Inflammatory macrophage treated with lipopolysaccharide for 4 hours (primary cell): ENCODE results near the gene CFI.

Source experiments
- DNase-seq: peaks from one replicate; pipeline ENCODE4 v3.0.0-alpha.2; 2020

The CFI gene

GRCh38 chr4:109801895-109802319 is at the start of gene CFI:
TSS of gene CFI (minus strand) at chr4:109801999. CDS start at chr4:109801971, 28 bp downstream.
- peak; percentile 15 for DNase-seq

GRCh38 chr4:109850601-109851000 is 48.8 kb upstream of the CFI start:
- DNase-seq, result no peak

DNA sequence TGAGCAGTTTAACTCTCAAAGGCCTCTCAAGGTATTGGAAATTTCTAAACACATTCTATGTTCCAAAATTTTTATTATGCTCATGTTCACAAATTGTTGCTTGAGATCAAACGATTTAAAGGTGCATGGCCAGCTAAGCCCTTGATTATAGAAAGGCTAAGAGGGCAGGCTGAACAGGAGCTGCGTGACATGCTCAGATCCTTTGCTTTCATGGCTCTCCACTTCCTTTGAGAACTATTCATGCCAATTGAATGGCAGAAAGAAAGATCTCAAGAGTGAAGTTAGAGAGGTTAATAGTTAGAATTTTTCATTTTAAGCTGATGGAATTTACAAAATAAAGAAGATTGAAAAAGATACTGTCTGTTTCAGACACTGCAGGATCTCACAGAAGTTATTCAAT is 46.7 kb upstream of the CFI start:
- no peak for DNase-seq

GRCh38 chr4:109847896-109848442 is 46.2 kb upstream of the CFI start, which contains the start of gene LRIT3:
TSS of gene LRIT3 (plus strand) at chr4:109848107. CDS start at chr4:109848202, 95 bp downstream.
- no peak for DNase-seq

GRCh38 chr4:109846395-109847098 is 44.7 kb upstream of the CFI start:
- no peak for DNase-seq

DNA sequence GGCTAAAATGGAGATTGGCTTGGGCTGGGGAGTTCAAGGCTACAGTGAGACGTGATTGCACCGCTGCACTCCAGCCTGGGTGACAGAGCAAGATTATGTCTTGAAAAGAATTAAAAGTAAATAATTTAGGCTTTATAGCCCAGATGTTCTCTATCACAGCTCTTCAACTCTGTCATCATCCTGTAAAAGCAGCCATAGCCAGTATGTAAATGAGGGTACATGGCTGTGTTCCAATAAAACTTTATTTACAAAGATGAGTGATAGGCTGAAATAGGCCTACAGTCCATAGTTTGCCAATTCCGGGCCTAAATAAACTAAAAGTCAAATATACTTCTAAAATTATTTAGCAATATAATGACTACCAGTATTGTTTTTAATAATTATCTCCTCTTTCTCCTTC is 35.2 kb upstream of the CFI start:
- DNase-seq, result no peak

DNA sequence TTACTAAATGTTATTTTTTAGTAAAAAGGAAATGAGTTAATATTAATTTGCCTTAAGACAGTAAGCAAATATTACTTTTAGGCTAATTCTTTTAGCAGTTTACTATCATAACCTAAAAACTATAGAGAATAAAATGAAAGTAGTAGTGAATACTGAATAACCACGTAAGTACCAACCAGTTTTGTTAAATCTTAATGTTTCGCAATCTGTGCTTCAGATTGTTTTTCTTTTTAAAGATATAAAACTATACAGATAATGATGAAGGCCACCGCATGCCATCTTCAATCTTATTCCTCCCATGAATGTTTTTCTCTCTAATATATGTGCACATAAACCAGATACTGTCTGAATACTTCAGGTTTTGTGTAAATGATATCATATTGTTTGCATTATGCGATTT is 32.0 kb upstream of the CFI start:
- DNase-seq, result no peak

- no peak for DNase-seq
These were observed 25.9 kb upstream of the CFI start, which contains the start of gene RRH for GRCh38 chr4:109827672-109828071. TSS of gene RRH (plus strand) at chr4:109827972. CDS start at chr4:109828028, 56 bp downstream.

DNA sequence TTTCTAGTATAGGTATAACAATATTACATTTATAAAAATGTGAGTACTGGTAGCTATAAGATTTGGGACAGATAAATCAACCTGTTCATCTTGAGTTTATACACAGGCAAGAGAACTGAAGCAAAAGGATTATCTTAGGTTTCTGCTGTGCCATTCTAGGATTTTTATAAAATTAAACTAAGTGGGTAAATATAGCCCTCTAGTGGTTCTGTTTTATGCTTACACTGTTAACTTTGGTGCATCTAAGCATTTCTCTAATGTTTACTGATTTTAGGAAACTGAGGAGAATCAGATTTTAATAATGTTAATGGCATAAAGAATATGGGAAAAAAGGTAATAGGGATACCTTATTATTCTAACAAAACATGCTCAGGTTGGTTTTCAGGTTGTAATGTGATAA is 24.9 kb upstream of the CFI start:
- peak; percentile 47 for DNase-seq

DNA sequence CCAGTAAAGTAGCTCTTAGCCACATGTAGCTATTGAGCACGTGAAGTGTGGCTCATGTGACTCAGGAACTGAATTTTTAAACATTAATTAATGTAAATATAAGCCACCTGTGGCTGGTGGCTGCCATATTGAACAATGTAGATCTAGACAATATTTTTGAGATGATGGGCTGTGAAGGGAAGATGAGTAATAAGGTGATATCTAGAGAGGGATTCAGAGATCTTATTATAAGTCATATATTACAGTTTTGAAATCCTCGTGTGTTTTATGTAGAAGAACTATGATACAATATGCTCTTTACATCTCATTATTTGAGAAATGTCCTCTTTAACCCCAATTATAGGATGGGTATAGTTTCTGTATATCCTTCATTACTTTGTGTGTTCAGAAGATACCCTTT is 19.4 kb upstream of the CFI start:
- no peak for DNase-seq

DNA sequence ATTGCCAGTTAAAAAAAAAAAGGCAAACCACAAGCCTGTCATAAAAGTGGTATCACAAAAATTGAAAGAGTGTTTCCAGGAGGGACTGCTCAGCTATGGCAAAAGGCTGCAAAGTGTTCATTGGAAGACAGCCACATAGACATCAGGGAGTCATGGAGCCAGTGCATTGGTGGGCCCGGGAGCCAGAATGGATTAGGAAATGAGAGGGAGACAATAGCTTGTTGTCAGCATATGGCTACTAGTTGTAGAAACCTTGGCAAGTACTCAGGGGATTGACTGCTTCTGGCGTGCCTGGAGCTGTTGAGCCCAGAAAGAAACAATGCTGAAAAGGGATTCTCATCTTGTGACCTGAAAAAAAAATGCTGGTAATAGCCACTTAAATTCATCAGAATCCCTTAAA is 18.8 kb upstream of the CFI start:
- DNase-seq, result no peak

DNA sequence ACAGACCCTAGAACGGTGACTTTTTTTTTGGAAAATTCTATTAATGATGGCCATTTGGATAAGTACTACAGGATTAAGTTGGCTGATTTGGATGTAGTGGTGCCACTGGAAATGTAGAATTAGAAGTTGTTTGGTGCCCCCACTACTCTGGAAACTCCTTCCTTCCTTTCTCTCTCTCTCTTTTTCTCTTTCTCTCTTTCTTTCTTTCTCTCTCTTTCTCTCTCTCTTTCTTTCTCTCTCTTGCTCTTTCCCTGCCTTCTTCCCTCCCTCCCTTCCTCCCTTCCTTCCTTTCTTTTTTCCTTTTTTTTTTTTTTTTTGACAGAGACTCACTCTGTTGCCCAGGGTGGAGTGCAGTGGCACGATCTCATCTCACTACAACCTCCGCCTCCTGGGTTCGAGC is 16.5 kb upstream of the CFI start:
- DNase-seq, result no peak

DNA sequence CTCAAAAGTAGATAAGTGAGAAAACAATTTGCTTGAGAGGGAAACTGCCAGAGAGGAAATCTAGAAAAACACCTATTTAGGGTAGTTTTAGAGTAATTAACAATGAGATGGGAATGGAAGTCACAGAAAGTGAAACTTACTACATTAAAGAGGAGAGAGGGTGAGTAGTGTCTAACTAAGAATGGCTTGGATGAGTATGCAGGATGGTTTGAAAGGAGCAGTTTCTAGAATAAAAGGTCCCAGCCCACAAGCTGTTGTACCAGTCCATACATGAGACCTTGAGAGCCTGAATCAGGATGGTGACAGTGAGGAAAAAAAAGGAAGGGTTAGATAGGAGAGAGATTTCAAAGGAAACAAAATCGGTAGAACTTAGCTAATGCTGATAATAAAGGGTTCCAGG is 15.1 kb upstream of the CFI start:
- DNase-seq, result no peak

DNA sequence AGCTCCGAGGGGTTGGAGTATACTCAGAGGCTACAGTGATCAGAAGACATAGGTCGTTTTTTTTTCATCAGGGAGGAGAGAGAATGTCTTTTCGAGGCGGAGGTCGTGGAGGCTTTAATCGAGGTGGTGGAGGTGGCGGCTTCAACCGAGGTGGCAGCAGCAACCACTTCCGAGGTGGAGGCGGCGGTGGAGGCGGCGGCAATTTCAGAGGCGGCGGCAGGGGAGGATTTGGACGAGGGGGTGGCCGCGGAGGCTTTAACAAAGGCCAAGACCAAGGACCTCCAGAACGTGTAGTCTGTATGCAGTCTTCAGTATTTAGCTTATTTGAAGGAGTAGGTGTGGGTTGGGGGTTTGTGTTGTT is 14.3 kb upstream of the CFI start:
- DNase-seq, result peak; percentile 9

GRCh38 chr4:109815151-109816081 is 13.6 kb upstream of the CFI start, which contains the start of gene GAR1:
TSS of gene GAR1 (plus strand) at chr4:109815762. CDS start at chr4:109816165, 403 bp downstream.
- peak; percentile 94 for DNase-seq

- DNase-seq, result peak; percentile 30
These were observed 9.9 kb upstream of the CFI start for GRCh38 chr4:109811707-109812106.

- DNase-seq, result no peak
These were observed 9.0 kb upstream of the CFI start for GRCh38 chr4:109810552-109811387.

DNA sequence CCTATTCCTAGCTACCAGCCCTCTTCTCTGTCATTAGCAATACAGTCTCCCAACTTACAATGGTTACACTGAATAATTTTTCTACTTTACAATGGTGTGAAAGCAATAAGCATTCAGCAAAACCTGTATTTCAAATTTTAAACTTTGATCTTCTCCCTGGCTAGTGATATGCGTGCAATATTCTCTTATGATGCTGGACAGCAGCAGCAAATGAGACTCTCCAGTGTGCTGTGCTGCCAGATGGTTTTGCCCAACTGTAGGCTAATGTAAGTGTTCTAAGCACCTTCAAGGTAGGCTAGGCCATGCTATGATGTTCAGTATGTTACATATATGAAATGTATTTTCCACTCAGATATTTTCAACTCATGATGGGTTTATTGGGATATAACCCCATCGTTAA is 7.9 kb upstream of the CFI start:
- no peak for DNase-seq

GRCh38 chr4:109803924-109804571 is 2.2 kb upstream of the CFI start:
- peak; percentile 30 for DNase-seq

DNA sequence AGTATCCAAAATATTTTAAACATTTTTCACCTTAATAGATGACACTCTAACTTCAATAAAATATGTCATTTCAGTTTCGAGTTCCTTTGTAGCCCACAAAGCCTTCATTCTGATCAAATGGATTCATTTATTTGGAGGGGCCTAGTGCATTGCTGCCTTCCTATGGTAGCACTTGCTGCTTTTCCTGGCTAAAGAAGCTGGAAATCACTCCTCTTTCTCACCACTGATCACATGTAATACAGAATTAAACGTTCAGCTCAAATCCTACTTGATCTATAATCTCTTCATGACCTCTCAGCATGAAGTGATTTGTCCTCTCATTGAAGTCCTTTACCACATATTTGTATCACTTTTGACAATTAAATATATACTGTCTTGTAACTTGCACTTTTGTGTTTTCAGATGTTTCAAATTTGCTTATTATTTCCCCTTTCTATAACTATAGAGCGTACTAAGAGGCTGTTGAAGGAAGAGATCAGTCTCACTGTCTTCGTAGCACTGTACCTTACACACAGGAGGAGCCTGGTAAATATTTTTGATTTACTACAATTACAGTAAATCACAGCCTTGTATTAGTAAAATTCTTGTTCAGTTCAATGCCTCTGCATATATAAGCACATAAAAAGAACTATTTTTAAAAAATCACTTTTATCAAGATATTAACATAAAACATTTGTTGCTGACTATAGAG is 555 bp downstream of the CFI start:
- DNase-seq, result no peak

- no peak for DNase-seq
These were observed 2.9 kb downstream of the CFI start for GRCh38 chr4:109798866-109799265.
